IPS-15b (cell line): ENCODE results near the gene CLCN3.

Source experiments
- H3K27me3 ChIP-seq: one replicate; pipeline ENCODE4 v1.6.1; 2013; ENCODE audit warnings: low read length; ENCODE audit not compliant: control insufficient read depth, insufficient read depth
- H3K36me3 ChIP-seq: one replicate; pipeline ENCODE4 v1.6.1; 2013; ENCODE audit warnings: low read length; ENCODE audit not compliant: control insufficient read depth, insufficient read depth
- H3K4me1 ChIP-seq: one replicate; pipeline ENCODE4 v1.6.1; 2013; ENCODE audit warnings: mild to moderate bottlenecking, low read length; ENCODE audit not compliant: control insufficient read depth, insufficient read depth
- H3K4me3 ChIP-seq: one replicate; pipeline ENCODE4 v1.5.1; 2013; ENCODE audit warnings: low read depth, low read length
- H3K9ac ChIP-seq: one replicate; pipeline ENCODE4 v1.6.1; 2013; ENCODE audit warnings: low read depth, mild to moderate bottlenecking, low read length
- H3K9me3 ChIP-seq: one replicate; pipeline ENCODE4 v1.6.1; 2013; ENCODE audit warnings: mild to moderate bottlenecking, low read length; ENCODE audit not compliant: control insufficient read depth, insufficient read depth

CLCN3 gene

GRCh38 chr4:169604131-169604900, 16.1 kb upstream of the CLCN3 start:
- no peaks in the 10 kb centered on the region for H3K9me3 ChIP-seq
- H3K36me3 ChIP-seq: no peaks in the 10 kb centered on the region
- no peaks in the 10 kb centered on the region for H3K4me1 ChIP-seq
- no peaks in the 10 kb centered on the region for H3K27me3 ChIP-seq
- no peak overlapping the region for H3K4me3 ChIP-seq
- H3K9ac ChIP-seq: no peak overlapping the region

GRCh38 chr4:169604903-169605331, 15.5 kb upstream of the CLCN3 start:
- Histone ChIP-seq H3K4me3 (no peak overlapping the region), H3K36me3 (no peaks in the 10 kb centered on the region), H3K9ac (no peak overlapping the region), H3K27me3 (no peaks in the 10 kb centered on the region), H3K4me1 (no peaks in the 10 kb centered on the region), H3K9me3 (no peaks in the 10 kb centered on the region)

GRCh38 chr4:169611157-169611556, 9.2 kb upstream of the CLCN3 start:
- peaks cover 6% of the 10 kb centered on the region for H3K4me1 ChIP-seq
- peak overlapping the region; percentile 94 for H3K4me3 ChIP-seq
- no peaks in the 10 kb centered on the region for H3K36me3 ChIP-seq
- no peaks in the 10 kb centered on the region for H3K9me3 ChIP-seq
- no peaks in the 10 kb centered on the region for H3K27me3 ChIP-seq
- no peak overlapping the region for H3K9ac ChIP-seq

- Histone ChIP-seq H3K9me3 (no peaks in the 10 kb centered on the region), H3K9ac (peak within 1 kb of the TSS; percentile 91), H3K4me3 (peak within 1 kb of the TSS; percentile 94), H3K4me1 (peaks cover 6% of the 10 kb centered on the region), H3K27me3 (no peaks in the 10 kb centered on the region), H3K36me3 (no peaks in the 10 kb centered on the region)
Observed at GRCh38 chr4:169611991-169612870, 8.1 kb upstream of the CLCN3 start, which contains the start of gene NEK1. Gene NEK1, minus strand, starts transcription at chr4:169612583. Its CDS starts 9,953 bp downstream, at chr4:169602630.

GRCh38 chr4:169612871-169613859, 7.2 kb upstream of the CLCN3 start:
- Histone ChIP-seq H3K36me3 (no peaks in the 10 kb centered on the region), H3K9me3 (no peaks in the 10 kb centered on the region), H3K27me3 (no peaks in the 10 kb centered on the region), H3K4me3 (peak overlapping the region; percentile 59), H3K9ac (no peak overlapping the region), H3K4me1 (peaks cover 6% of the 10 kb centered on the region)

GRCh38 chr4:169615467-169616106, 4.8 kb upstream of the CLCN3 start:
- Histone ChIP-seq H3K36me3 (no peaks in the 10 kb centered on the region), H3K9me3 (no peaks in the 10 kb centered on the region), H3K4me1 (peaks cover 6% of the 10 kb centered on the region), H3K9ac (no peak overlapping the region), H3K4me3 (no peak overlapping the region), H3K27me3 (no peaks in the 10 kb centered on the region)

- H3K27me3 ChIP-seq: no peaks in the 10 kb centered on the region
- H3K4me3 ChIP-seq: no peak overlapping the region
- no peaks in the 10 kb centered on the region for H3K36me3 ChIP-seq
- H3K4me1 ChIP-seq: peaks cover 3% of the 10 kb centered on the region
- H3K9me3 ChIP-seq: no peaks in the 10 kb centered on the region
- H3K9ac ChIP-seq: no peak overlapping the region
Observed at GRCh38 chr4:169616846-169617245, 3.5 kb upstream of the CLCN3 start.

- Histone ChIP-seq H3K4me1 (peaks cover 3% of the 10 kb centered on the region), H3K27me3 (no peaks in the 10 kb centered on the region), H3K4me3 (no peak overlapping the region), H3K36me3 (no peaks in the 10 kb centered on the region), H3K9ac (no peak overlapping the region), H3K9me3 (no peaks in the 10 kb centered on the region)
Observed at GRCh38 chr4:169617306-169617705, 3.1 kb upstream of the CLCN3 start.

GRCh38 chr4:169618286-169618685, 2.1 kb upstream of the CLCN3 start:
- Histone ChIP-seq H3K9ac (no peak overlapping the region), H3K4me3 (no peak overlapping the region), H3K27me3 (no peaks in the 10 kb centered on the region)

GRCh38 chr4:169618986-169619385, 1.4 kb upstream of the CLCN3 start:
- Histone ChIP-seq H3K4me3 (peak overlapping the region; percentile 98), H3K9ac (no peak overlapping the region), H3K9me3 (no peaks in the 10 kb centered on the region), H3K4me1 (peaks cover 2% of the 10 kb centered on the region), H3K36me3 (no peaks in the 10 kb centered on the region), H3K27me3 (no peaks in the 10 kb centered on the region)

More at GRCh38 chr4:169618286-169618685, 2.1 kb upstream of the CLCN3 start:
- H3K9me3 ChIP-seq: no peaks in the 10 kb centered on the region
- peaks cover 4% of the 10 kb centered on the region for H3K4me1 ChIP-seq
- H3K36me3 ChIP-seq: no peaks in the 10 kb centered on the region
